Peyer's patch (tissue), 4 donors: ENCODE results near the gene HPCAL1. TPM values are rescaled to one million over a fixed set of nuclear protein-coding genes. Genes with fewer than 3 reads are reported as not detected.

Experiments used
- DNase-seq, 3 donors: peaks; one replicate each; pipeline ENCODE4 v3.0.0-alpha.2; 2017 to 2019
- H3K27ac ChIP-seq, 4 donors: fragments of 200-600 bp; sonication (generic); one replicate each; pipeline ENCODE4 v1.5.1; 2016 to 2019
- H3K27me3 ChIP-seq, 2 donors: fragments of 200-600 bp; sonication (generic); one replicate each; pipeline ENCODE4 v1.5.1; 2019
- H3K36me3 ChIP-seq, 3 donors: fragments of 200-600 bp; sonication (generic); one replicate each; pipeline ENCODE4 v1.5.1; 2016 to 2019
- H3K4me1 ChIP-seq, 4 donors: fragments of 200-600 bp; sonication (generic); one replicate each; pipeline ENCODE4 v1.5.1; 2016 to 2019
- H3K4me3 ChIP-seq, 4 donors: fragments of 200-600 bp; sonication (generic); 1 replicate in 3 of 4; 2 replicates in 1 of 4; pipeline ENCODE4 v1.5.1; 2016 to 2019; ENCODE audit warnings: mild to moderate bottlenecking in 1 of 4
- H3K9me3 ChIP-seq, 4 donors: fragments of 200-600 bp; sonication (generic); one replicate each; pipeline ENCODE4 v1.5.1; 2016 to 2019; ENCODE audit warnings: mild to moderate bottlenecking in 1 of 4
- CTCF ChIP-seq, 6 experiments: fragments of 450-650 bp in 4 of 6; fragments of 200-600 bp in 2 of 6; sonication (generic) in 1 of 6; IDR thresholded peaks; one replicate each; pipeline ENCODE4 v1.5.1; 2017 to 2019; ENCODE audit warnings: antibody characterized with exemption in 6 of 6, mild to moderate bottlenecking in 3 of 6, moderate library complexity in 1 of 6
- POLR2A ChIP-seq, 2 donors: fragments of 450-650 bp; IDR thresholded peaks; one replicate each; pipeline ENCODE4 v1.5.1; 2017; ENCODE audit warnings: antibody characterized with exemption in 2 of 2, mild to moderate bottlenecking in 2 of 2, moderate library complexity in 2 of 2
- total RNA-seq, 4 donors: library from RNA; depleted of rRNA; stranded (reverse); fragments of >200 nt; gene quantifications; one replicate each; pipeline ENCODE4 v1.1.0, GENCODE V29; 2016

HPCAL1 gene
- total RNA-seq, 4 donors from 2014 or later = 123 to 270 (median 156) TPM

- H3K36me3 ChIP-seq = peaks cover 0 to 6% (median 0%) of the 10 kb centered on the region in 3 donors
- no peaks in the 10 kb centered on the region for H3K27me3 ChIP-seq
- no peaks in the 10 kb centered on the region for H3K9me3 ChIP-seq
- H3K4me3 ChIP-seq = no peak overlapping the region
- peak; percentile 71 to 89 (median 73) for DNase-seq
- TF ChIP-seq CTCF (IDR thresholded peaks at IDR 0.05) = no peak
- TF ChIP-seq POLR2A (IDR thresholded peaks at IDR 0.05) = peak in 1 of 2 donors; percentile 54
- peaks cover 3 to 38% (median 15%) of the 10 kb centered on the region in 4 donors for H3K4me1 ChIP-seq
- peak overlapping the region; percentile 64 to 83 (median 78) for H3K27ac ChIP-seq
These were observed 105.3 kb downstream of the HPCAL1 start for GRCh38 chr2:10407841-10408648.

GRCh38 chr2:10408649-10409579 is 106.2 kb downstream of the HPCAL1 start:
- Histone ChIP-seq H3K4me3 (peak overlapping the region in 3 of 4 donors; percentile 6 to 30 (median 29)), H3K9me3 (no peaks in the 10 kb centered on the region), H3K4me1 (peaks cover 3 to 46% (median 15%) of the 10 kb centered on the region in 4 donors), H3K36me3 (peaks cover 0 to 6% (median 0%) of the 10 kb centered on the region in 3 donors), H3K27ac (peak overlapping the region; percentile 64 to 83 (median 78)), H3K27me3 (no peaks in the 10 kb centered on the region)
- TF ChIP-seq CTCF (IDR thresholded peaks at IDR 0.05) = peak; percentile 94 to 98 (median 96)
- peak in 1 of 2 donors; percentile 27 for TF ChIP-seq POLR2A (IDR thresholded peaks at IDR 0.05)
- DNase-seq = peak; percentile 87 to 94 (median 89)

- TF ChIP-seq CTCF (IDR thresholded peaks at IDR 0.05) (no peak), POLR2A (IDR thresholded peaks at IDR 0.05) (no peak)
- DNase-seq = peak in 1 of 3 donors; percentile 49
- peaks cover 0 to 6% (median 0%) of the 10 kb centered on the region in 3 donors for H3K36me3 ChIP-seq
- H3K27ac ChIP-seq = peak overlapping the region in 2 of 4 donors; percentile 40 to 82
- peaks cover 3 to 57% (median 15%) of the 10 kb centered on the region in 4 donors for H3K4me1 ChIP-seq
- H3K4me3 ChIP-seq = no peak overlapping the region
- H3K27me3 ChIP-seq = no peaks in the 10 kb centered on the region
- H3K9me3 ChIP-seq = no peaks in the 10 kb centered on the region
These were observed 107.5 kb downstream of the HPCAL1 start for GRCh38 chr2:10410001-10410822.

GRCh38 chr2:10410823-10411437 is 108.2 kb downstream of the HPCAL1 start:
- Histone ChIP-seq H3K4me1 (peaks cover 3 to 57% (median 15%) of the 10 kb centered on the region in 4 donors), H3K27ac (peak overlapping the region in 2 of 4 donors; percentile 40 to 82), H3K36me3 (peaks cover 0 to 6% (median 0%) of the 10 kb centered on the region in 3 donors), H3K4me3 (no peak overlapping the region), H3K9me3 (no peaks in the 10 kb centered on the region), H3K27me3 (no peaks in the 10 kb centered on the region)
- no peak for TF ChIP-seq POLR2A (IDR thresholded peaks at IDR 0.05)
- no peak for TF ChIP-seq CTCF (IDR thresholded peaks at IDR 0.05)
- no peak for DNase-seq
